ENCODE measurements around the gene EEF1AKMT3. TPM values are rescaled to one million over a fixed set of nuclear protein-coding genes. Genes with fewer than 3 reads are reported as not detected.
A peak's percentile ranks its signal among the peaks of the same experiment; 100 is the strongest.

EEF1AKMT3 gene
- total RNA-seq, 1 experiment from 2014 or later, result 5.0 TPM

DNA sequence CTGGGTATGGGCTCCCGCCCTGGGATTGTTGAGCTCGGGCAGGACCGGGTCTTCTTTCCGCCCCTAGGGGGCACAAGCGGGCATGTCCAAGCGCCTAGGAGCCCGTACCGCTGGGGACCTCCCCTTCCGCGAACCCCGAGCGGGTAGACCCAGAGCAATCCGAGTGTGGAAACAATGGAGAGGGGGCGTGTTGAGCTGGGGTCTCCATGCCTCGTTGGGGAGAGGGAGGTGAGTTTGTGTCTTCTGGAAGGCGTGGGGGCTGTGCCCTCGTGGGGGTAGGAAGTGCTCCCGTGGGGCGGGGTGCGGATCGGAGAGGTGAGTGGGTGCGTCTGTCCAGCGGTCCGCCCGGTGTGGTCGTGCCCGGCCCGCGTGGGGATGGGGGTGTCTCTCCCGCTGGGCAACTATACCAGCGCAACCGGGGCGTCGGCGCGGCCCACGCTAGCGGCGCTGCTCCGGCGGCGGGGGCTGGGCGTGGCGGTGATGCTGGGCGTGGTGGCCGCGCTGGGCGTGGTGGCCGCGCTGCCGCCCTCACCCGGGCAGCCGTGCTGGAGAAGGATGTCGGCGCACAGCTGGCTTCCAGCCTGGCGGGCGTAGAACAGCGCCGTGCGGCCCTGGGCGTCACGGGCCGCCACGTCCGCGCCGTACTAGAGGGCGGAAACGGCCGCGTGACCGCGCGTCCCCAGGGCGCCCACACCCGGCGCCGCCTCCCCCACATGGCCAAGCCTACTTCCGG lies 46.1 kb upstream of the EEF1AKMT3 start:
- Histone ChIP-seq H3K79me2 (ENCODE audit: insufficient read depth, low read length) (no peaks in the 10 kb centered on the region), H3K36me3 (ENCODE audit: control insufficient read depth in 1 of 2, insufficient read depth in 2 of 2, low read length in 2 of 2) (peaks cover 4 to 8% of the 10 kb centered on the region in 2 experiments; a peak in 2 of 4 replicates), H3K27ac (ENCODE audit: low read depth, low read length) (peak overlapping the region; percentile 92), H3K9me3 (ENCODE audit: control insufficient read depth in 1 of 2, insufficient read depth in 1 of 2, low read depth in 1 of 2, low read length in 2 of 2) (no peaks in the 10 kb centered on the region), H3K9ac (ENCODE audit: low read length) (peak overlapping the region; percentile 89), H3K27me3 (ENCODE audit: insufficient read depth, low read length) (no peaks in the 10 kb centered on the region), H3K4me2 (ENCODE audit: low read length) (peak overlapping the region; percentile 99), H4K20me1 (ENCODE audit: insufficient read depth) (no peaks in the 10 kb centered on the region), H3K4me3 (replicated peaks in 1 of 2; ENCODE audit: low read depth in 1 of 2, low read length in 2 of 2) (peak overlapping the region; percentile 85 to 89), H3K4me1 (ENCODE audit: control insufficient read depth in 1 of 2, insufficient read depth in 2 of 2, low read length in 2 of 2) (peaks cover 7 to 18% of the 10 kb centered on the region in 2 experiments; a peak in 3 of 4 replicates), H3K9me2 (ENCODE audit: insufficient read depth) (no peaks in the 10 kb centered on the region), H2AFZ (ENCODE audit: low read depth, low read length, poor library complexity, severe bottlenecking) (no peak overlapping the region)
- RAD21 ChIA-PET (ENCODE audit: low non-redundant PET in 1 of 2, low total read pairs in 2 of 2, uncharacterized antibody in 2 of 2, unreplicated experiment in 2 of 2), result no interaction called here
- ATAC-seq (peak; percentile 94), DNase-seq (ENCODE audit: low read depth, low spot score) (peak; percentile 72)
- intact Hi-C loops (cut with micrococcal nuclease), result loop anchor here (2.0 kb wide), 1 partner anchor 16 kb away; no protein-coding TSS in a partner anchor
- POLR2A ChIA-PET, result interaction anchor here (0.8 to 1.2 kb wide), 5 partner anchors 15 to 212 kb away, joined by 3 to 7 read pairs (median 4); partner anchors contain the start of genes OS9 and TSPAN31
- CTCF ChIA-PET, result interaction anchor here (0.6 to 3.1 kb wide), 13 partner anchors 10 to 271 kb away, joined by 3 to 15 read pairs (median 4); partner anchors contain the start of genes EEF1AKMT3, INHBE, METTL1 and OS9
- BruUV-seq (replicated peaks), result no TSS peak
- TF ChIP-seq RAD21 (IDR thresholded peaks at IDR 0.05; ENCODE audit: low read depth) (peak; percentile 57), POLR2AphosphoS5 (IDR thresholded peaks at IDR 0.05; ENCODE audit: low read depth, low read length) (peak; percentile 57; the same call in 1 of the 2 replicates), SRF (IDR thresholded peaks at IDR 0.05; ENCODE audit: low read depth) (no peak), ELF1 (IDR thresholded peaks at IDR 0.05; ENCODE audit: borderline replicate concordance, low read depth) (no peak; the same call in 1 of the 2 replicates), EGR1 (IDR thresholded peaks at IDR 0.05; ENCODE audit: low read depth) (peak; percentile 34; the same call in 1 of the 2 replicates), ZFX (IDR thresholded peaks at IDR 0.05) (peak; percentile 29; the same call in 1 of the 2 replicates), FOSL1 (IDR thresholded peaks at IDR 0.05; ENCODE audit: low read depth) (no peak)
- TF ChIP-seq, protein P1, sequence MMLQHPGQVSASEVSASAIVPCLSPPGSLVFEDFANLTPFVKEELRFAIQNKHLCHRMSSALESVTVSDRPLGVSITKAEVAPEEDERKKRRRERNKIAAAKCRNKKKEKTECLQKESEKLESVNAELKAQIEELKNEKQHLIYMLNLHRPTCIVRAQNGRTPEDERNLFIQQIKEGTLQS (IDR thresholded peaks at IDR 0.05), result no peak
- TF ChIP-seq, protein P2, sequence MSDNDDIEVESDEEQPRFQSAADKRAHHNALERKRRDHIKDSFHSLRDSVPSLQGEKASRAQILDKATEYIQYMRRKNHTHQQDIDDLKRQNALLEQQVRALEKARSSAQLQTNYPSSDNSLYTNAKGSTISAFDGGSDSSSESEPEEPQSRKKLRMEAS (IDR thresholded peaks at IDR 0.05), result peak; percentile 68
- TF ChIP-seq, protein P3, sequence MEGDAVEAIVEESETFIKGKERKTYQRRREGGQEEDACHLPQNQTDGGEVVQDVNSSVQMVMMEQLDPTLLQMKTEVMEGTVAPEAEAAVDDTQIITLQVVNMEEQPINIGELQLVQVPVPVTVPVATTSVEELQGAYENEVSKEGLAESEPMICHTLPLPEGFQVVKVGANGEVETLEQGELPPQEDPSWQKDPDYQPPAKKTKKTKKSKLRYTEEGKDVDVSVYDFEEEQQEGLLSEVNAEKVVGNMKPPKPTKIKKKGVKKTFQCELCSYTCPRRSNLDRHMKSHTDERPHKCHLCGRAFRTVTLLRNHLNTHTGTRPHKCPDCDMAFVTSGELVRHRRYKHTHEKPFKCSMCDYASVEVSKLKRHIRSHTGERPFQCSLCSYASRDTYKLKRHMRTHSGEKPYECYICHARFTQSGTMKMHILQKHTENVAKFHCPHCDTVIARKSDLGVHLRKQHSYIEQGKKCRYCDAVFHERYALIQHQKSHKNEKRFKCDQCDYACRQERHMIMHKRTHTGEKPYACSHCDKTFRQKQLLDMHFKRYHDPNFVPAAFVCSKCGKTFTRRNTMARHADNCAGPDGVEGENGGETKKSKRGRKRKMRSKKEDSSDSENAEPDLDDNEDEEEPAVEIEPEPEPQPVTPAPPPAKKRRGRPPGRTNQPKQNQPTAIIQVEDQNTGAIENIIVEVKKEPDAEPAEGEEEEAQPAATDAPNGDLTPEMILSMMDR (IDR thresholded peaks at IDR 0.05 in 2 of 3, conservative IDR thresholded peaks at IDR 0.05 in 1 of 3; ENCODE audit: borderline replicate concordance in 1 of 3, insufficient read depth in 1 of 3, low read depth in 2 of 3, low read length in 2 of 3), result peak; percentile 76 to 95 (median 83)

All from HCT116 (cell line).